HepG2 (cell line): Measurements from ENCODE around the gene TPTE2. TPM values are rescaled to one million over a fixed set of nuclear protein-coding genes. Genes with fewer than 3 reads are reported as not detected.

ENCODE experiments used
- ATF2 ChIP-seq: sonication (generic); formaldehyde crosslinking; IDR thresholded peaks from 2 replicates; pipeline ENCODE4 v1.4.0; 2020; ENCODE audit warnings: missing genetic modification reagents
- CEBPZ ChIP-seq: IDR thresholded peaks from 2 replicates; pipeline ENCODE4 v1.6.1; 2012; ENCODE audit warnings: low read length, improper control_type of control experiment
- DRAP1 ChIP-seq: IDR thresholded peaks from 2 replicates; pipeline ENCODE4 v1.6.1; 2016; ENCODE audit warnings: missing genetic modification reagents, missing compliant biosample characterization
- FOSL2 ChIP-seq: sonication (generic); formaldehyde crosslinking; IDR thresholded peaks from 2 replicates; pipeline ENCODE4 v1.4.0; 2020; ENCODE audit warnings: missing genetic modification reagents
- HDAC1 ChIP-seq: sonication (generic); formaldehyde crosslinking; IDR thresholded peaks from 2 replicates; pipeline ENCODE4 v1.5.1; 2020; ENCODE audit warnings: mild to moderate bottlenecking, missing genetic modification reagents
- JUNB ChIP-seq: sonication (generic); formaldehyde crosslinking; IDR thresholded peaks from 2 replicates; pipeline ENCODE4 v1.8.0; 2022; ENCODE audit warnings: missing genetic modification reagents, mild to moderate bottlenecking, borderline replicate concordance
- KAT8 ChIP-seq: IDR thresholded peaks from 2 replicates; pipeline ENCODE4 v1.6.1; 2016; ENCODE audit warnings: missing genetic modification reagents, missing compliant biosample characterization
- KIAA2018 ChIP-seq: sonication (generic); formaldehyde crosslinking; IDR thresholded peaks from 2 replicates; pipeline ENCODE4 v1.5.0; 2020; ENCODE audit warnings: mild to moderate bottlenecking, missing genetic modification reagents, borderline replicate concordance
- MIXL1 ChIP-seq: IDR thresholded peaks from 2 replicates; pipeline ENCODE4 v1.6.1; 2016
- PHF5A ChIP-seq: IDR thresholded peaks from one replicate; pipeline ENCODE4 v1.6.1; 2018; ENCODE audit warnings: low read depth, missing genetic modification reagents; ENCODE audit not compliant: unreplicated experiment
- SP2 ChIP-seq: sonication (generic); formaldehyde crosslinking; IDR thresholded peaks from 2 replicates; pipeline ENCODE4 v1.5.1; 2020; ENCODE audit warnings: mild to moderate bottlenecking, missing genetic modification reagents
- SRY ChIP-seq: sonication (generic); formaldehyde crosslinking; IDR thresholded peaks from 2 replicates; pipeline ENCODE4 v1.8.0; 2022; ENCODE audit warnings: mild to moderate bottlenecking, missing genetic modification reagents
- TAF15 ChIP-seq: fragments of 200-400 bp; formaldehyde crosslinking; IDR thresholded peaks from one replicate; pipeline ENCODE4 v1.6.1; 2018; ENCODE audit warnings: mild to moderate bottlenecking, low read depth, low read length; ENCODE audit not compliant: poor library complexity, severe bottlenecking
- polyA plus RNA-seq, 8 experiments: library from polyadenylated mRNA; depleted of rRNA in 3 of 8; stranded (reverse) in 7 of 8; unstranded in 1 of 8; fragments of >200 nt; fragmentation: Illumina TruSeq in 4 of 8; extraction: Trizol in 4 of 8; gene quantifications; 2 replicates each; pipeline versions ENCODE4 v1.2.1 to v1.2.3, GENCODE V29; 2011 to 2016; ENCODE audit warnings: low read depth in 4 of 8, missing spikeins in 1 of 8, mixed read lengths in 1 of 8; ENCODE audit not compliant: insufficient read depth in 1 of 8
- total RNA-seq, 5 experiments: library from RNA; depleted of rRNA; stranded (reverse); fragments of >200 nt; fragmentation: Illumina TruSeq; extraction: Trizol; gene quantifications; 2 replicates each; pipeline ENCODE4 v1.2.3, GENCODE V29; 2016; ENCODE audit warnings: low read depth in 1 of 5

TPTE2 gene
- total and polyA plus RNA-seq, 2 of the 13 experiments (the other 11 are each of a cell fraction or from before 2014, with no cell fraction given): 0.07 TPM; not detected in 1

GRCh38 chr13:19601749-19602725 lies 40.7 kb upstream of the TPTE2 start (continued):
- TF ChIP-seq KIAA2018 (CRISPR knock-in tag): no peak
- TF ChIP-seq CEBPZ: no peak
- TF ChIP-seq PHF5A (CRISPR knock-in tag): no peak
- TF ChIP-seq MIXL1: no peak
- TF ChIP-seq FOSL2 (CRISPR knock-in tag): no peak
- peak; percentile 25; the same call in 1 of the 2 replicates for TF ChIP-seq DRAP1 (CRISPR knock-in tag)
- TF ChIP-seq KAT8: peak; percentile 50; the same call in 1 of the 2 replicates
- peak; percentile 44; the same call in 1 of the 2 replicates for TF ChIP-seq SP2 (CRISPR knock-in tag)
- 0 out of 2 replicates have a peak, but pooled peaks have one; percentile 23 for TF ChIP-seq SRY (CRISPR knock-in tag)
- no peak for TF ChIP-seq JUNB (CRISPR knock-in tag)
- TF ChIP-seq ATF2: no peak
- TF ChIP-seq TAF15: no peak
- peak; percentile 62; the same call in 1 of the 2 replicates for TF ChIP-seq HDAC1 (CRISPR knock-in tag)
